Measurements from ENCODE around the gene SLC25A33.

Gene SLC25A33

DNA sequence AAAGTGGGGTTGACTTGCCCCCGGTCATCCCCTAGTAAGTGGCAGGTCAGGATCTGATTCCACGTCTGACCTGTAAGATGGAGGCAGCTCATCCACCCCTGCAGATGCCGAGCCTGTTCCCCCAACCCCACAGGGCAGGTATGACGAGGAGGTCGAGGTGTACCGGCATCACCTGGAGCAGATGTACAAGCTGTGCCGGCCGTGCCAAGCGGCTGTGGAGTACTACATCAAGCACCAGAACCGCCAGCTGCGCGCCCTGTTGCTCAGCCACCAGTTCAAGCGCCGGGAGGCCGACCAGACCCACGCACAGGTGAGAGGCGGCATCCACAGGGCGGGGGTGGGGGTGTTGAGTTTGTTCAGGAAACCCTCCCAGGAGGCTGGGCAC is 59.0 kb downstream of the SLC25A33 start:
- DNase-seq (ENCODE audit: insufficient read length) (no peak), FAIRE-seq (no peak)

DNA sequence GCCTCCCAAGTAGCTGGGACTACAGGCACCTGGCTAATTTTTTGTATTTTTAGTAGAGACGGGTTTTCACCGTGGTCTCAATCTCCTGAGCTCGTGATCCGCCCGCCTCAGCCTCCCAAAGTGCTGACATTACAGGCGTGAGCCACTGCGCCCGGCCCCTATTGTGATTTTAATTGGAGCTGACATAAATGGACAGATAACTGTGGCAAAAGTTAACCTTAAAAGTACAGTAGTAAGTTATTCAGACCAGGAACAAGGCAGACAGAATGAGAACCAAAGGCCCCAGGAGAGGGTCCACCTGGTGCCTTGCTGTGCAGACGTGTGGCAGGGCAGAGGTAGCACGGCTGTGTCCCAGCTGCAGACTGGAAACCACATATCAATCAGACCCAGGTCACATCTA is 60.5 kb downstream of the SLC25A33 start:
- no peak for FAIRE-seq
- DNase-seq (ENCODE audit: insufficient read length): no peak
- no peak for TF ChIP-seq TAF1 (IDR thresholded peaks at IDR 0.05; ENCODE audit: borderline replicate concordance, low read depth, low read length)
- TF ChIP-seq POLR2AphosphoS5 (IDR thresholded peaks at IDR 0.05; ENCODE audit: low read depth, low read length): no peak
- no peak for TF ChIP-seq POLR2A (IDR thresholded peaks at IDR 0.05; ENCODE audit: low read depth, low read length)

More for the DNA sequence above, 59.0 kb downstream of the SLC25A33 start:
- no peak for TF ChIP-seq POLR2A (IDR thresholded peaks at IDR 0.05; ENCODE audit: low read depth, low read length)
- no peak for TF ChIP-seq POLR2AphosphoS5 (IDR thresholded peaks at IDR 0.05; ENCODE audit: low read depth, low read length)
- TF ChIP-seq TAF1 (IDR thresholded peaks at IDR 0.05; ENCODE audit: borderline replicate concordance, low read depth, low read length): no peak

DNA sequence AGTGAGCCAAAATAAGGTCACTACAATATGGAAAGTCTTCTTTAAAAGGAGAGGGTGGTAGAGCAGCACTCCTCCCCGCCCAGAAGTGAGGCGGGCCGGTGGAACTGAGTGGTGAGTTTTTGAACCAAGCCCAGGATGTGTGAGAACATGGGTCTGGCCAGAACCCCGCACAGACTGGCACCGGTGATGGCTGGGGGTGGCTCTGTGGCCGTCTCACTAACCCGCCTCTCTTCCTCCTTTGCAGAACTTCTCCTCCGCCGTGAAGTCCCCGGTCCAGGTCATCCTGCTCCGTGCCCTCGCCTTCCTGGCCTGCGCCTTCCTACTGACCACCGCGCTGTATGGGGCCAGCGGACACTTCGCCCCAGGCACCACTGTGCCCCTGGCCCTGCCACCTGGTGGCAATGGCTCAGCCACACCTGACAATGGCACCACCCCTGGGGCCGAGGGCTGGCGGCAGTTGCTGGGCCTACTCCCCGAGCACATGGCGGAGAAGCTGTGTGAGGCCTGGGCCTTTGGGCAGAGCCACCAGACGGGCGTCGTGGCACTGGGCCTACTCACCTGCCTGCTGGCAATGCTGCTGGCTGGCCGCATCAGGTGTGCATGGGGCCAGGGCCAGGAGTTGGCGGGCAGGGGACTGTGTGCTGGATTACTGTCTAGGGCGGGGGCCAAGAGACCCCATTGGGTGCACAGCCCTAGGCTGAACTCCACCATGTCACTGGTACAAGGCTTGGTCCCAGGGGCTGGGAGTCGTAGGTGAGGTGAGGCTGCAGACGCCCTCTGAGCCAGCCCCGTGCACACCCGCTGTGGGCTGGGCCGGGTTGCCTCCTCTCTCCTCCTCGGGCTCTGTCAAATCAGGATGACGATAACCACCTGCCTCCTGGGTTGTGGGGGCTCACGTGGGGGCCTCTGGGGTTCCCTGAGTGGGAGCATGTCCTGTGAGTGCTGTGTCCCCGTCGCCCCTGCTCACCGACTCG is 61.9 kb downstream of the SLC25A33 start:
- no peak for TF ChIP-seq POLR2AphosphoS5 (IDR thresholded peaks at IDR 0.05; ENCODE audit: low read depth, low read length)
- no peak for TF ChIP-seq POLR2A (IDR thresholded peaks at IDR 0.05; ENCODE audit: low read depth, low read length)
- no peak for TF ChIP-seq TAF1 (IDR thresholded peaks at IDR 0.05; ENCODE audit: borderline replicate concordance, low read depth, low read length)
- no peak for DNase-seq (ENCODE audit: insufficient read length)
- FAIRE-seq: no peak

DNA sequence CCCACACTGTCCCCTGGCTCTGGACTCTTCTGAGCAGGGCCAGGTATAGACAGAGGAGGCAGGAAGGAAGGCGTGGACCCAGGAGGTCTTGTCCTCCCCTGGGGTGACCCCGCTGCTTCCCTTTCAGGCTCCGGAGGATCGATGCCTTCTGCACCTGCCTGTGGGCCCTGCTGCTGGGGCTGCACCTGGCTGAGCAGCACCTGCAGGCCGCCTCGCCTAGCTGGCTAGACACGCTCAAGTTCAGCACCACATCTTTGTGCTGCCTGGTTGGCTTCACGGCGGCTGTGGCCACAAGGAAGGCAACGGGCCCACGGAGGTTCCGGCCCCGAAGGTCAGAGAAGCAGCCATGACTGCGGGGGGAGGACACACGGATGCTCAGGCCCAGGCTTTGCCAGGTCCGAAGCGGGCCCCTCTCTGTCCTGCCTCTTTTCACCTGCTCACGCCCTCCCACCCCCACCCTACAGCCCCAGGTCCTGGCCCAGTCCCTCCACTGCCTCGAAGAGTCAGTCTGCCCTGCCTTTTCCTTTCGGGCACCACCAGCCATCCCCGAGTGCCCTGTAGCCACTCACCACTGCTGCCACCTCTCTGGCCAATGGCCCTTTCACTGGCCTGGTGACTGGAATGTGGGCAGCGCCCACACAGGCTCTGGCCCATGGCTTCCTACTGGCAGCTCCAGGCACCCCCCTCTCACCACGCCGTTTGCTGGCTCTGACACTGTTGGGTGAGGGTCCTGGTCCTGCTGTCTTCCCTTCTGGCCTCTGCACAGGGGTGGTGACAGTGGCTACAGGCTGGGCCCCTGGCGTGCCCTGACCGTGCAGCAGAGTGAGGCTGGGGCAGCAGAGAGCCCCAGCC is 62.9 kb downstream of the SLC25A33 start:
- TF ChIP-seq POLR2A (IDR thresholded peaks at IDR 0.05; ENCODE audit: low read depth, low read length): no peak
- FAIRE-seq (no peak), DNase-seq (ENCODE audit: insufficient read length) (no peak)

DNA sequence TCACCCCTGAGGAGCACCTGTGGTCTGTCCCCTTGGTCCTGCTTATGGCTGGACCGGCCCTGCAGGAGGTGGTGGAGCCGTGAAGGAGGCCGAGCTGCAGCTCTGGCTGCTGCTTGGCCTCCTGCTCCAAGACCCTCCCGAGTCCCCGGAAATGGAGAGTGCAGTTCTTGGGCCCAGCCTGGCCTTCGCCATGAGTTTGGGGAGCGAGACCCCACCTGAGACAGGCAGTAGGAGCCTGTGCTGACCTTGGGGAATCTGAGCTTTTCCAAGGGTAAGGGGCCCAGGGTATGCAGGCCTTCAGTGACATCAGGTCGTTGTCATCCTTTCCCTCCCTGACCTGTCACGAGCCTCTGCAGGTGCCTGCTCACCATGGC is 63.5 kb downstream of the SLC25A33 start:
- DNase-seq (ENCODE audit: insufficient read length): no peak
- TF ChIP-seq POLR2A (IDR thresholded peaks at IDR 0.05; ENCODE audit: low read depth, low read length) (no peak), TAF1 (IDR thresholded peaks at IDR 0.05; ENCODE audit: borderline replicate concordance, low read depth, low read length) (no peak), POLR2AphosphoS5 (IDR thresholded peaks at IDR 0.05; ENCODE audit: low read depth, low read length) (no peak)

DNA sequence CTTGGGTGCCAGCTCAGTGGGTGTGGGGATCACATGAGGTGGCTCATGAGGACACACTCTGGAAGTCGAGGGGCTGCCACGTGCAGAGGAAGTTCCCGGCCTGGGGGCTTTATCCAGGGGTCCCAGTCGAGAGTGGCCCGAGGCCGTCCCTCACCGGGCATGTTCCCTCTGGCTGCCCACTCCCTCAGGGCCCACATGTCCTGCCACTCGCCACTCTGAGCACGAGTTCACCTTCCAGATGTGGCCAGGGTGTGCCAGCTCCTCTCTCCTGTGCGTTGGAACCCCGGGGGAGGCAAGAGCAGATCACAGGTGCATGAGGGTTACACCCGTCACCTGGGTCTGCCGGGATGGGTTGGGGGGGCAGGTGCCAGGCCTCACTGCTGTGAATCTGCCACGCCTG is 64.0 kb downstream of the SLC25A33 start:
- FAIRE-seq (no peak), DNase-seq (ENCODE audit: insufficient read length) (no peak)
- TF ChIP-seq POLR2AphosphoS5 (IDR thresholded peaks at IDR 0.05; ENCODE audit: low read depth, low read length): no peak
- no peak for TF ChIP-seq POLR2A (IDR thresholded peaks at IDR 0.05; ENCODE audit: low read depth, low read length)
- no peak for TF ChIP-seq TAF1 (IDR thresholded peaks at IDR 0.05; ENCODE audit: borderline replicate concordance, low read depth, low read length)

More for the DNA sequence above, 63.5 kb downstream of the SLC25A33 start:
- FAIRE-seq: no peak

DNA sequence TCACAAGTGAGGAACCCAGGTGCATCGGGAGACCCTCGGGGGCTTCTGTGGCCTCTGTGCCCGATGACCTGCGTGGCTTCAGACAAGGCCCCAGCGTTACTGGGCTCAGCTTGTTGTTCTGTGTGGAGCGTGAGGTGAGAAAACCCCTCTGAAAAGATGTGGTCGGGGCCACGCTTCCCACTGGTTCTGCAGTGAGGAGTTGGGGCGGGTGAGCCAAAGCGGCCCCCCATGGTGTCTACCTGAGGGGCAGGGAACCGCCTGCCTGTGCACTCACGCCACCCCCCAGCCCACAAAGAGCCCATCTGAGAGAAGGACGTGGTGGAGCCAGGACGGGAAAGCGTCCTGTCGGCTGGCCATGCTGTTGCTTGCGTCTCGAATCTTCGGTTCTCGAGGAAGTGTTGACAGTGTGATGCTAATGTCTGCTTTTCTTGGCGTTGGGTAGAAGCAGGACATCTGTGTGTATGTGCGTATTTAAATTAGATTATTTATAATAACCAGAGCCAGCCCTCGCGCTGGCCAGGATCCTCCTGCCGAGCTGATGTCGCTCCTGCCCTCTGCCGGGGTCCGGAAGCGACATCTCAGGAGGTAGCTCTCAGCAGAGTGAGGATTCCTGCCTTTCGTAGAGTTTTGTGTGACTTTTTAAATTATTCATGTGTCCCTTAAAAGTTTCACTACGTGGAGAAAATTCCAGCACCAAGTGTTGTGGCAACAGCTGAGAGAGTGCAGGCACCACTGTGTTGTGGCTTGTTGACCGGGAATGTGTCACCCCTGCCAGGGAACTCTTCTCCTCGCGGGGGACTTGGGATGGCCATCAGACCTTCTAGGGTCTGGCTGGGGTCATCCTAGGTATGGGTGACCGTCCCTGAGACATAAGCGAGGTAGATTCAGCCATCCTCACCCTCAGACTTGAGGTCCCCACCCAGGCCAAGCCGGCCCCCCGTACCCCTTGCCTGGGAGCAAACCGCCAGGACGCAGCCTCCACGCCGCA is 64.8 kb downstream of the SLC25A33 start:
- no peak for FAIRE-seq
- no peak for DNase-seq (ENCODE audit: insufficient read length)
- TF ChIP-seq TAF1 (IDR thresholded peaks at IDR 0.05; ENCODE audit: borderline replicate concordance, low read depth, low read length) (no peak), POLR2AphosphoS5 (IDR thresholded peaks at IDR 0.05; ENCODE audit: low read depth, low read length) (no peak), POLR2A (IDR thresholded peaks at IDR 0.05; ENCODE audit: low read depth, low read length) (no peak)

DNA sequence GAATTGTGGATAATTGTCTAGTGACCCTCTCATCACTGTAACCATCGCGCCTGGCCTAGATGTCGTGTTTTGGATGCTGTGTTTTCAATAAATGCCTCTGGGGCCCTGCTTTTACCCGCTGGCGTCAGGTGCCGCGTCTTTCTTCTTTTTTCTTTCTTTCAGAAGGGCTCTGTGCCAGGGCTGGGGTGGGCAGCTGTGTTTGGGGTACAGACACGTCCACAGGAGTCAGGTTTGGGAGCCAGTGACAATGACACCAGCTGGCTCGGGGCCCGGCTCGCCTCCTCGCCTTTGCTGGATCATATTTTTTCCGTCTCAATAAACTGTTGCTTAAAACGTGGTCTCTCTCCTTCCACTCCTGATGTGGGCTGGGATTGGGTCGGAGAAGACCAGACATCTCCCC is 65.6 kb downstream of the SLC25A33 start:
- DNase-seq (ENCODE audit: insufficient read length) (no peak), FAIRE-seq (no peak)
- TF ChIP-seq POLR2A (IDR thresholded peaks at IDR 0.05; ENCODE audit: low read depth, low read length): no peak
- TF ChIP-seq TAF1 (IDR thresholded peaks at IDR 0.05; ENCODE audit: borderline replicate concordance, low read depth, low read length): no peak
- no peak for TF ChIP-seq POLR2AphosphoS5 (IDR thresholded peaks at IDR 0.05; ENCODE audit: low read depth, low read length)

DNA sequence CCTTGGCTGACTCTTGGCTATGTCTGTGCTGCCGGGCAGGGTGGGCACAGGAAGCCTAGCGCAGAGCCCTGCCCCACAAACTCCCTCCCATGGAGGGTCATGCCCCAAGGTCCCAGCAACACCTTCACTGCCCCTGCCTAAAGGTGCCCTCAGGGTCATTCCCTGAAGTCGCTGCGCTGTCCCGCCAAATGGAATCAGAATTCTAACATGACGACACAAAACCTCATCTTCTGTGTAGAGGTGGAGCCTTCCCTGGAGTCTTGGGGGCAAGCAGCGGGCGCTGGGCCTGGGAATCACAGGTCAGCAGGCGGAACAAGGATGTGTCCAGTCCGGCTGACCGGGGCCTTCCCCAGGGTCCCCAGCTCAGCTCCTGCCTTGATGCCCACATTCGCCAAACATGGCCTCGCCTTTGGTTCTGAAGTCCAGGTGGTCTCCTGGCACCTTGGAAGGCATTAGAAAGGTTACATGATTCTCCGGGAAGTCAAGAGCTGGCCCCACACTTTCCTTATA is 66.7 kb downstream of the SLC25A33 start:
- FAIRE-seq (no peak), DNase-seq (ENCODE audit: insufficient read length) (no peak)
- TF ChIP-seq POLR2AphosphoS5 (IDR thresholded peaks at IDR 0.05; ENCODE audit: low read depth, low read length) (no peak; the same call in 1 of the 2 replicates), TAF1 (IDR thresholded peaks at IDR 0.05; ENCODE audit: borderline replicate concordance, low read depth, low read length) (no peak), POLR2A (IDR thresholded peaks at IDR 0.05; ENCODE audit: low read depth, low read length) (no peak; the same call in 1 of the 2 replicates)

DNA sequence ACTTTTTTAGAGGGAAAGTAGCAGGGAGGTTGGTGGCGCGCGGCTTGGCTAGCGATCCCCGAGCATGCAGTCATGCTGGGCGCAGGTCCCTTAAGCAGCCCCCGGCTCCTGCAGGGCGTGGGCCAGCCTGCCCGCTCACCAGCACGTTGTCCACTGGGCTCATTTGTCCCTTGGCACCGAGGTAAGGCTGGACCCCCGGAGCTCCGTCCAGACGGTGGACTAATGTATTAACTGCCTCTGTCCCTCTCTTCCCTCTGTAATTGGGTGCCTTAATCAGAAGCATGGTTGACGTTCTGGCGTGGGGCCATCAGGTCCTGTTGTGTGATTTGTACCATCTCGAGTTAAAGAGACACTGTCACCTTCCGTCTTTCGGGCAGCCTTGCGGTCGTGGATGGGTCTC is 67.2 kb downstream of the SLC25A33 start:
- no peak for DNase-seq (ENCODE audit: insufficient read length)
- TF ChIP-seq POLR2AphosphoS5 (IDR thresholded peaks at IDR 0.05; ENCODE audit: low read depth, low read length) (no peak), POLR2A (IDR thresholded peaks at IDR 0.05; ENCODE audit: low read depth, low read length) (no peak), TAF1 (IDR thresholded peaks at IDR 0.05; ENCODE audit: borderline replicate concordance, low read depth, low read length) (no peak)
- FAIRE-seq: no peak
